Mucosa of descending colon (tissue), 3 donors: ENCODE data around the gene PABPC1L. TPM values are rescaled to one million over a fixed set of nuclear protein-coding genes. Genes with fewer than 3 reads are reported as not detected.

Experiments
- ATAC-seq: fragments of 200-7000 bp; cut with Tn5 transposase; one replicate; pipeline ENCODE4 v1.9.1; 2020; ENCODE audit warnings: mild to moderate bottlenecking, moderate library complexity
- DNase-seq, 3 donors: peaks; one replicate each; pipeline ENCODE4 v3.0.0-alpha.2; 2020
- H3K36me3 ChIP-seq: fragments of 200-600 bp; one replicate; pipeline ENCODE4 v1.8.0; 2021; ENCODE audit warnings: low read depth, mild to moderate bottlenecking
- H3K4me1 ChIP-seq: fragments of 200-600 bp; one replicate; pipeline ENCODE4 v1.8.0; 2021; ENCODE audit warnings: low read depth, mild to moderate bottlenecking
- H3K4me3 ChIP-seq: fragments of 200-600 bp; one replicate; pipeline ENCODE4 v1.8.0; 2021; ENCODE audit warnings: mild to moderate bottlenecking
- H3K9me3 ChIP-seq: fragments of 200-600 bp; one replicate; pipeline ENCODE4 v1.8.0; 2021; ENCODE audit warnings: mild to moderate bottlenecking
- CTCF ChIP-seq: fragments of 200-600 bp; IDR thresholded peaks from one replicate; pipeline ENCODE4 v1.8.0; 2022; ENCODE audit warnings: antibody characterized with exemption, mild to moderate bottlenecking
- intact Hi-C, 2 donors: fragments of 100-400 bp; cut with DNase I in 1 of 2; cut with micrococcal nuclease in 1 of 2; formaldehyde crosslinking; loops; one replicate each; pipeline versions ENCODE4 v1.11.0 to v1.11.1; 2022; cut with DNase I, micrococcal nuclease
- total RNA-seq, 3 donors: library from RNA; stranded (reverse); fragmentation: NEBNext Ultra II Directional in 2 of 3; extraction: Animal tissue kit (Norgen Biotek cat#: 25700) in 2 of 3; gene quantifications; one replicate each; pipeline versions ENCODE4 v1.2.1 to v1.2.4, GENCODE V29; 2021 to 2023
- donor health status: DM: no; HTN: no; CAD: no; lungs with moderate emphysema.
- donor health status: DM: no; HTN: no; CAD: no.
- donor health status: DM: no; HTN: yes; CAD: no.

Gene PABPC1L
- total RNA-seq, 3 donors from 2014 or later: 13.3 to 21.6 (median 18.7) TPM

DNA sequence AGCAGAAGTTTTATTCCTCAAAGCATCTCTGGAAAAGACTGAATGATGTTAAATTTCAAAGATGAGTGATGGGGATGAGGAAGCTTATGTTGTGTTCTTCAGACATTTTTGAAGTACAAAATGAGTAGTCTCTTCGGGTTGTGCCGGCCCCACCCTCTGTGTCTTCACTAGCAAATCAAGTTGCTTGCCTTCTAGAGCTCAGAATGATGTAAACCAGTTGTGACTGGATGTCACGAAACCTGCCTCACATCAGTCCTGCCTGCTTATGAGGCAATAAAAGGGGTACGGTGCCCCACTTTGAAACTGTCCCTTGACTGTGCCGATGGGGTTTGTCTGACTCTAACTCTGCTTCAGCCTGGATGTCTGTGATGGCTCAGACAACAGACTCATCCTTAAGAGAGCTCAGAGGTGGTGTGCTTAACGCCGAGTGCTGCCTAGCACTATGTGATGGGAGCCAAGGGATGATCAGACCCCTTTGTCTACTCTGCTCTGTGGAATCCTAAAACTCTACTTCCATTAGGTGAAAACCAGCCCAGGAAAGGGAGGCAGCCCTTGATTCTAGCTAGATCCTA is 31.3 kb downstream of the PABPC1L start:
- H3K36me3 ChIP-seq: peaks cover 7% of the 10 kb centered on the region

DNA sequence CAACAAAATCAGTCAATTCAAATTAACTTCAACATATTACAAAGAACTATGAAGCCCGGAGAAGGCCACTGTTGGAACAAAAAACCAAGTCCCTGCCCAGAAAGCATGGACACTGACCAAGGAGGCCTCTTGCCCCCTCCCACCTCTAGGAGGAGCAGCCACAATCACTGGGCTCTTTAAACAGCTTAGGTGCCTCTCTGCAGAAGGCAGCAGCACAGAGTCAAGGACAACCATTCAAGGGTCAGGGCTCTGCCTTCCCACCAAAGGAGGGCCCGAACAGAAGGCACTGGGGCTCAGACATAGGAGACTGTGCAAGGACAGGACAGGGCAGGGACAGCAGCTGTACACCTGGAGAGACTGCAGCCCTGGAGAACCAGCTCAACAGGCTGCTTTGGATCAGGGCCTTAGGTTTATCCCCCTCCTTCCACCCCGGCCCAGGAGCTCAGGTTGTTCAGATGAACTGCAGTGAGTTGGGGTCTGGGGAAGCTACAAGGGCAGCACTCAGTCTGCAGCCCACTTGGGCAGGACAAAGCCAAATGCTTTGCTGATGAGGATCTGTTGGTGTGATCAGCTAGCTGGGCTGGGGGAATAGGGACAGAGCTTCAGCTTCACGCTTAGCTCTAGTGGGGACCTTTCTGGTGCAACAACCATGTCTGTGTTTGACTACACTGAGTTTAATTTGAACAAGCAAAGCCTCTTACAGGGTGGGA is 32.6 kb downstream of the PABPC1L start:
- H3K4me3 ChIP-seq: no peak overlapping the region
- H3K36me3 ChIP-seq: peaks cover 7% of the 10 kb centered on the region
- no peak for ATAC-seq
- no peak for TF ChIP-seq CTCF
- no peak for DNase-seq
- no peaks in the 10 kb centered on the region for H3K4me1 ChIP-seq
- no peaks in the 10 kb centered on the region for H3K9me3 ChIP-seq
- intact Hi-C loops: no loop called here

More for the DNA sequence above, 31.3 kb downstream of the PABPC1L start:
- Histone ChIP-seq H3K4me1 (no peaks in the 10 kb centered on the region), H3K9me3 (no peaks in the 10 kb centered on the region), H3K4me3 (no peak overlapping the region)
- no peak for ATAC-seq
- intact Hi-C loops: no loop called here
- no peak for DNase-seq
- TF ChIP-seq CTCF: no peak

DNA sequence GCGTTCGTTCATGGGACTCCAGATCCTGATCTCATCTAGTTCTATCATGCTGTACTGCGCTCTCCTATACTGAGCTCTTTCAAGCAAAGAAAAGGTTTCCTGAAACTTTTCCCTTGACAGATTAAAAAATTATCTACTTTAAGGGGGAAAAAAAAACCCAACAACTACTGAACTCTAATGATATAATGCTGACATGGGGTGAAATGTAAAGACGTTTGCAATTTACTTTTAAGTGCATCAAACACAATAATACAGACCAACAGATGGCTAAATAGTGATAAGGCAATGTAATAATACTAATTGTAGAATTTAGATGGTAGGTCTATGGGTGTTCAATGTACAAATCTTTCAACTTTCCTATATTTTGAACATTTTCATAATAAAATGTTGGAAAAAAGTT is 34.0 kb downstream of the PABPC1L start:
- TF ChIP-seq CTCF: no peak
- H3K36me3 ChIP-seq: peaks cover 7% of the 10 kb centered on the region
- no peak for ATAC-seq

DNA sequence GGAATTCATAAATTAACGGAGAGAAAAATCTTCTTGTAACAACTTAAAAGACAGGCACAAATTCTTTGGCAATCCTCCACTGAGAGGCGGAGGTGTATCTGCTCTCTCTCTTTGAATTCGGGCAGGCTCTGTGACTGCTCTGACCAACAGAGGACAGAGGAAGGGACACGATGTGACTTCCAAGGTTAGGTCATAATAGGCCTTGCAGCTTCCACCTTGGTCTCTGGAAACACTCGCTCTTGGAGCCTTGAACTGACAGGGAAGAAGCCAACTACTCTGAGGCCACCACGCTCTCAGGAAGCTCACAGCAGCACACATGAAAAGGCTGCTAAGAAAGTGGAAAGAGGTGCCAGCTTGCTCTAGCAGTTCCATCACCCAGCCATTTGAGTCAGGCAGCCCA is 35.4 kb downstream of the PABPC1L start:
- no peak for DNase-seq
- TF ChIP-seq CTCF: no peak
- Histone ChIP-seq H3K4me1 (no peaks in the 10 kb centered on the region), H3K36me3 (peaks cover 7% of the 10 kb centered on the region), H3K4me3 (no peak overlapping the region), H3K9me3 (no peaks in the 10 kb centered on the region)
- intact Hi-C loops: no loop called here
- no peak for ATAC-seq

More for the DNA sequence above, 34.0 kb downstream of the PABPC1L start:
- intact Hi-C loops: no loop called here
- no peak for DNase-seq
- Histone ChIP-seq H3K4me3 (no peak overlapping the region), H3K4me1 (no peaks in the 10 kb centered on the region), H3K9me3 (no peaks in the 10 kb centered on the region)

GRCh38 chr20:44946271-44946852 is 36.5 kb downstream of the PABPC1L start:
- no peaks in the 10 kb centered on the region for H3K4me1 ChIP-seq
- no peaks in the 10 kb centered on the region for H3K9me3 ChIP-seq
- ATAC-seq: no peak
- DNase-seq: no peak
- no peak for TF ChIP-seq CTCF
- intact Hi-C loops: no loop called here
- H3K36me3 ChIP-seq: peaks cover 7% of the 10 kb centered on the region
- no peak overlapping the region for H3K4me3 ChIP-seq
